WTC11 (cell line): ENCODE results near the gene ELN. TPM values are rescaled to one million over a fixed set of nuclear protein-coding genes. Genes with fewer than 3 reads are reported as not detected.

Experiments used
- ATAC-seq: fragments of 200-7000 bp; cut with Tn5 transposase; 2 replicates; pipeline ENCODE4 v1.10.0; 2021; ENCODE audit warnings: mild to moderate bottlenecking, moderate library complexity
- CTCF ChIA-PET: fragments of 300-600 bp; sonication (Branson Sonifier 250); formaldehyde crosslinking; loops from one replicate; lab custom pipeline; 2021; ENCODE audit warnings: antibody characterized with exemption; lab: Charles Lee
- POLR2A ChIA-PET: fragments of 350-600 bp; sonication (Branson Sonifier 250); formaldehyde crosslinking; loops from one replicate; lab custom pipeline; 2021; ENCODE audit warnings: antibody characterized with exemption; lab: Charles Lee
- DNase-seq: peaks from one replicate; pipeline ENCODE4 v3.0.0; 2021; ENCODE audit warnings: low spot score
- H3K27ac Mint-ChIP-seq: 2 replicates; pipeline ENCODE4 v1.8.0; 2021; ENCODE audit warnings: mixed read lengths
- H3K27me3 Mint-ChIP-seq: 2 replicates; pipeline ENCODE4 v1.8.0; 2021; ENCODE audit warnings: low read depth, mild to moderate bottlenecking, moderate library complexity, mixed read lengths
- H3K36me3 Mint-ChIP-seq: 2 replicates; pipeline ENCODE4 v1.8.0; 2021; ENCODE audit warnings: mixed read lengths
- H3K4me1 Mint-ChIP-seq: 2 replicates; pipeline ENCODE4 v1.8.0; 2022; ENCODE audit warnings: mixed read lengths
- H3K4me3 Mint-ChIP-seq: 2 replicates; pipeline ENCODE4 v1.8.0; 2021; ENCODE audit warnings: mild to moderate bottlenecking, moderate library complexity, mixed read lengths
- H3K9me3 Mint-ChIP-seq: 2 replicates; pipeline ENCODE4 v1.8.0; 2021; ENCODE audit warnings: mixed read lengths
- EMX1 ChIP-seq: fragments of 250-450 bp; sonication (Bioruptor Pico); IDR thresholded peaks from 2 replicates; pipeline ENCODE4 v1.8.0; 2021; ENCODE audit warnings: mild to moderate bottlenecking
- ESRRA ChIP-seq: sonication (generic); formaldehyde crosslinking; IDR thresholded peaks from 2 replicates; pipeline ENCODE4 v1.8.1; 2022; ENCODE audit warnings: mild to moderate bottlenecking, missing genetic modification reagents, borderline replicate concordance
- FOXK1 ChIP-seq: sonication (generic); formaldehyde crosslinking; IDR thresholded peaks from 2 replicates; pipeline ENCODE4 v1.8.0; 2022; ENCODE audit warnings: mild to moderate bottlenecking, moderate library complexity, missing genetic modification reagents
- IRF2 ChIP-seq: sonication (generic); formaldehyde crosslinking; IDR thresholded peaks from 2 replicates; pipeline ENCODE4 v1.8.0; 2022; ENCODE audit warnings: low read depth, missing genetic modification reagents, borderline replicate concordance
- MAX ChIP-seq: sonication (generic); formaldehyde crosslinking; IDR thresholded peaks from 2 replicates; pipeline ENCODE4 v1.8.0; 2022; ENCODE audit warnings: mild to moderate bottlenecking, missing genetic modification reagents
- NFATC4 ChIP-seq: fragments of 250-450 bp; sonication (Bioruptor Pico); IDR thresholded peaks from 2 replicates; pipeline ENCODE4 v1.9.0; 2021; ENCODE audit warnings: mild to moderate bottlenecking
- TCF7 ChIP-seq: sonication (generic); formaldehyde crosslinking; IDR thresholded peaks from 2 replicates; pipeline ENCODE4 v1.8.0; 2022; ENCODE audit warnings: mild to moderate bottlenecking, low read depth, missing genetic modification reagents, moderate library complexity
- ZNF416 ChIP-seq: fragments of 250-450 bp; sonication (Bioruptor Pico); IDR thresholded peaks from 2 replicates; pipeline ENCODE4 v1.9.0; 2021; ENCODE audit warnings: mild to moderate bottlenecking, inconsistent platforms
- total RNA-seq: library from RNA; stranded (reverse); gene quantifications from 3 replicates; pipeline ENCODE4 v1.2.3, GENCODE V29; 2021
- TF ChIP-seq, protein P1 (sequence below): sonication (generic); formaldehyde crosslinking; IDR thresholded peaks from 2 replicates; pipeline ENCODE4 v1.8.0; 2022; ENCODE audit warnings: mild to moderate bottlenecking, missing genetic modification reagents
- TF ChIP-seq, protein P2 (sequence below): sonication (generic); formaldehyde crosslinking; IDR thresholded peaks from 2 replicates; pipeline ENCODE4 v1.8.1; 2022; ENCODE audit warnings: mild to moderate bottlenecking, moderate library complexity, missing genetic modification reagents
- TF ChIP-seq, protein P3 (sequence below): sonication (generic); formaldehyde crosslinking; conservative IDR thresholded peaks from 2 replicates; pipeline ENCODE4 v1.8.1; 2022; ENCODE audit warnings: mild to moderate bottlenecking, missing genetic modification reagents
- TF ChIP-seq, protein P4 (sequence below): fragments of 250-450 bp; sonication (Bioruptor Pico); IDR thresholded peaks from 2 replicates; pipeline ENCODE4 v1.9.0; 2021; ENCODE audit warnings: moderate library complexity, mild to moderate bottlenecking, inconsistent platforms, borderline replicate concordance
- TF ChIP-seq, protein P5 (sequence below): sonication (generic); formaldehyde crosslinking; IDR thresholded peaks from 2 replicates; pipeline ENCODE4 v1.8.1; 2022; ENCODE audit warnings: mild to moderate bottlenecking, missing genetic modification reagents, moderate library complexity, borderline replicate concordance

ELN gene
- total RNA-seq, 1 experiment from 2014 or later = 3.3 TPM

DNA sequence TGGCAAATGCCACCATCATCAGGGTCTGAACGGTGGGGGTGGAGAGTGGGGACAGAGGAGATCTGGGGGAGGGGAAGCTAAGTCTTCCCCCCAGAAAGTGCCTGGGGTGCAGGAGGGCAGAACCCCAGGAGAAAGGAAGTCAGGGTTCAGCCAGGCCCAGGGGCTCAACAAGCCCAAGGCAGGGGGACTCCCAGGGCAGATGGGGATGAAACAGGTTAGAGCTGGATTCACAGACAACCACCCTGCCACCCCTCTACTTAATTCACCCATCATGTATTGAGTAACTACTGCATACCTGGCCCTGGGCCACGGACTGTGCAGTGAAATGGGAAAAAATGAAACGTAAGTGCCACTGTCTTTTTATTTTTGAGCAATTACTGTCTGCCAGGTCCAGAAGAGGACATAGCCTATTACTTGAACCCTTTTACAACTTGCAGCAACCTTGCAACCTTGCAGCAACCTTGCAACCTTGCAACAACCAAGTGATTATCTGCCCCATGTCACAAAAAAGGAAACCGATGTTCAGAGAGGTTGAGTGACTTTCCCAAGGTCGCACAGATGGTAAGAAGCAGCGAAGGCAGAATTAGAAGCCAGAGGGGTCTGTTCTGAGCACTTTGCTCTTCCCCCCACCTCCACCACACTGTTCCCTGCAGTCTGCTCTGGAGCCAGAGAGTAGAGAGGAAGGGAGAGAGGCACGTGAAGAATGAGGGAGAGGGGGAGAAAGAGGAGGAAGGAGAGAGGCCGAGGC is 4.8 kb downstream of the ELN start:
- Mint-ChIP-seq H3K4me1 (peaks cover 27% of the 10 kb centered on the region), H3K4me3 (no peak overlapping the region), H3K27ac (no peak overlapping the region), H3K36me3 (no peaks in the 10 kb centered on the region), H3K9me3 (no peaks in the 10 kb centered on the region), H3K27me3 (peaks cover 5% of the 10 kb centered on the region)
- ATAC-seq = no peak
- TF ChIP-seq, protein P1, sequence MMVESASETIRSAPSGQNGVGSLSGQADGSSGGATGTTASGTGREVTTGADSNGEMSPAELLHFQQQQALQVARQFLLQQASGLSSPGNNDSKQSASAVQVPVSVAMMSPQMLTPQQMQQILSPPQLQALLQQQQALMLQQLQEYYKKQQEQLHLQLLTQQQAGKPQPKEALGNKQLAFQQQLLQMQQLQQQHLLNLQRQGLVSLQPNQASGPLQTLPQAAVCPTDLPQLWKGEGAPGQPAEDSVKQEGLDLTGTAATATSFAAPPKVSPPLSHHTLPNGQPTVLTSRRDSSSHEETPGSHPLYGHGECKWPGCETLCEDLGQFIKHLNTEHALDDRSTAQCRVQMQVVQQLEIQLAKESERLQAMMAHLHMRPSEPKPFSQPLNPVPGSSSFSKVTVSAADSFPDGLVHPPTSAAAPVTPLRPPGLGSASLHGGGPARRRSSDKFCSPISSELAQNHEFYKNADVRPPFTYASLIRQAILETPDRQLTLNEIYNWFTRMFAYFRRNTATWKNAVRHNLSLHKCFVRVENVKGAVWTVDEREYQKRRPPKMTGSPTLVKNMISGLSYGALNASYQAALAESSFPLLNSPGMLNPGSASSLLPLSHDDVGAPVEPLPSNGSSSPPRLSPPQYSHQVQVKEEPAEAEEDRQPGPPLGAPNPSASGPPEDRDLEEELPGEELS (CRISPR knock-in tag) = no peak
- TF ChIP-seq MAX = no peak
- TF ChIP-seq, protein P2, sequence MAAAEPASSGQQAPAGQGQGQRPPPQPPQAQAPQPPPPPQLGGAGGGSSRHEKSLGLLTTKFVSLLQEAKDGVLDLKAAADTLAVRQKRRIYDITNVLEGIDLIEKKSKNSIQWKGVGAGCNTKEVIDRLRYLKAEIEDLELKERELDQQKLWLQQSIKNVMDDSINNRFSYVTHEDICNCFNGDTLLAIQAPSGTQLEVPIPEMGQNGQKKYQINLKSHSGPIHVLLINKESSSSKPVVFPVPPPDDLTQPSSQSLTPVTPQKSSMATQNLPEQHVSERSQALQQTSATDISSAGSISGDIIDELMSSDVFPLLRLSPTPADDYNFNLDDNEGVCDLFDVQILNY (CRISPR knock-in tag) = no peak
- ChIA-PET POLR2A (no interaction called here), CTCF (interaction anchor here (0.9 to 1.5 kb wide), 5 partner anchors 9 to 111 kb away, joined by 3 to 6 read pairs (median 3); no protein-coding TSS in a partner anchor)
- no peak for DNase-seq

DNA sequence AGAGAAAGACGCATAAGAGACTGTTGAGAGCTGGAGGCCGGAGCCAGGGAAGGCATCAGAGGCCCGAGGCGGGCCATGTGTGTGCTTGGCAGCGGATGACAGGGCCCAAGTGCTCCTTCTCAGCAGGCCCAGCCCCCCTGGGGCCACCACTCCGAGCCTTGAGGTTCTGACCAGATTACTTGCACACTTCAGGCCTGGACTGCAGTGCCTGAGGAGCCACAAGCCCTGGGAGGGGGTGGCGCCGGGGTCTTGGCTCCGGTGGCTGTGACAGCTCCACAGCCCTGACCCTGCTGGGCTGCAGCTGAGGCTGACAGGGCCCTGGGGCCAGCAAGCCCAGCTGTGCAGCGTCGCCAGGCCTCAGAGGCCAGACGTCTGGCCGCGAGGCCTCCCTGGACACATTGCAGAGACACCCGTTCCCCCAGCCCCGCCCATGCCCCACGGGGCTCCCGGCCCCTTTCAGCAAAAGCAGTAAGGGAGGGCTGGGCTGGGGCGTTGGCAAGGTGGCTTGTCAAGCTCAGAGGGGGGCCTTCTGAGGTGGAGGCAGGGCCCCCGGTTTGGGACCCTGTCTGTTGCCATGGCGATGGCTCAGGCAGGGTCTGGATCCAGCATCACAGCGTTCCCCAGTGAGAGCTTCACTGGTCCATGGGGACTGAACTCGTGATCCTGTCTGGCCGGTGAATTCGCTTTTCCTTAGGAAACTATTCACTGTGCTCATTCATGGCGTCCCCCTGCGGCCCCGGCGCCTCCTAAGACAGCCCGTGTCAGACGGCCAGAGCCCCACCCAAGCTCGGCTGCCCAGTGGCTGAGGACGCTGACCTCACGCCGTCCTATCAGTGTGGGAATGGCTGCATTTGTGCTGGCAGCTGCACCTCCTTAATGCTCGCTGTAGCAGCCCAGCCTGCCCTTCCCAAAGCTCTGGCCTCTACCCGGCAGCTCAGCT is 5.7 kb downstream of the ELN start:
- H3K9me3 Mint-ChIP-seq = no peaks in the 10 kb centered on the region
- H3K36me3 Mint-ChIP-seq = no peaks in the 10 kb centered on the region
- DNase-seq = no peak
- no peak for ATAC-seq
- H3K4me1 Mint-ChIP-seq = peaks cover 26% of the 10 kb centered on the region
- H3K4me3 Mint-ChIP-seq = no peak overlapping the region
- CTCF ChIA-PET = interaction anchor here (1.2 to 1.6 kb wide), 3 partner anchors 9 to 173 kb away, joined by 3 to 6 read pairs (median 6); no protein-coding TSS in a partner anchor
- POLR2A ChIA-PET = interaction anchor here (0.5 to 0.6 kb wide), 2 partner anchors 39 to 167 kb away, joined by 3 to 4 read pairs; no protein-coding TSS in a partner anchor
- peaks cover 4% of the 10 kb centered on the region for H3K27me3 Mint-ChIP-seq
- TF ChIP-seq IRF2 (CRISPR knock-in tag) = no peak
- TF ChIP-seq FOXK1 (CRISPR knock-in tag) = no peak
- no peak overlapping the region for H3K27ac Mint-ChIP-seq

GRCh38 chr7:74037609-74038008 is 9.6 kb downstream of the ELN start:
- Mint-ChIP-seq H3K4me1 (peaks cover 22% of the 10 kb centered on the region), H3K9me3 (no peaks in the 10 kb centered on the region), H3K27me3 (no peaks in the 10 kb centered on the region), H3K36me3 (no peaks in the 10 kb centered on the region), H3K4me3 (no peak overlapping the region), H3K27ac (no peak overlapping the region)
- ChIA-PET CTCF (interaction anchor here (0.6 to 12.5 kb wide), 5 partner anchors 12 to 169 kb away, joined by 3 to 122 read pairs (median 3); partner anchors contain the start of gene ELN), POLR2A (interaction anchor here (0.6 to 1.5 kb wide), 2 partner anchors 10 to 578 kb away, joined by 5 to 6 read pairs; partner anchors contain the start of gene ELN)
- TF ChIP-seq ZNF416 (CRISPR knock-in tag) = no peak
- TF ChIP-seq, protein P3, sequence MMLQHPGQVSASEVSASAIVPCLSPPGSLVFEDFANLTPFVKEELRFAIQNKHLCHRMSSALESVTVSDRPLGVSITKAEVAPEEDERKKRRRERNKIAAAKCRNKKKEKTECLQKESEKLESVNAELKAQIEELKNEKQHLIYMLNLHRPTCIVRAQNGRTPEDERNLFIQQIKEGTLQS (CRISPR knock-in tag) = no peak
- no peak for TF ChIP-seq ESRRA (CRISPR knock-in tag)
- TF ChIP-seq EMX1 (CRISPR knock-in tag) = no peak
- TF ChIP-seq TCF7 (CRISPR knock-in tag) = no peak
- TF ChIP-seq, protein P4, sequence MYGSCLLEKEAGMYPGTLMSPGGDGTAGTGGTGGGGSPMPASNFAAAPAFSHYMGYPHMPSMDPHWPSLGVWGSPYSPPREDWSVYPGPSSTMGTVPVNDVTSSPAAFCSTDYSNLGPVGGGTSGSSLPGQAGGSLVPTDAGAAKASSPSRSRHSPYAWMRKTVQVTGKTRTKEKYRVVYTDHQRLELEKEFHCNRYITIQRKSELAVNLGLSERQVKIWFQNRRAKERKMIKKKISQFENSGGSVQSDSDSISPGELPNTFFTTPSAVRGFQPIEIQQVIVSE (CRISPR knock-in tag) = no peak
- no peak for TF ChIP-seq NFATC4
- TF ChIP-seq, protein P5, sequence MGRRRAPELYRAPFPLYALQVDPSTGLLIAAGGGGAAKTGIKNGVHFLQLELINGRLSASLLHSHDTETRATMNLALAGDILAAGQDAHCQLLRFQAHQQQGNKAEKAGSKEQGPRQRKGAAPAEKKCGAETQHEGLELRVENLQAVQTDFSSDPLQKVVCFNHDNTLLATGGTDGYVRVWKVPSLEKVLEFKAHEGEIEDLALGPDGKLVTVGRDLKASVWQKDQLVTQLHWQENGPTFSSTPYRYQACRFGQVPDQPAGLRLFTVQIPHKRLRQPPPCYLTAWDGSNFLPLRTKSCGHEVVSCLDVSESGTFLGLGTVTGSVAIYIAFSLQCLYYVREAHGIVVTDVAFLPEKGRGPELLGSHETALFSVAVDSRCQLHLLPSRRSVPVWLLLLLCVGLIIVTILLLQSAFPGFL (CRISPR knock-in tag) = no peak
- ATAC-seq (no peak), DNase-seq (no peak)
